Hippocampal formation (tissue), 2 donors: Measurements from ENCODE around the gene MAX.
"Not testable (repeated sequence)": the region's sequence is repeated elsewhere in the genome, so short reads cannot be mapped to it uniquely, and the experiment has no call there.

Experiments used
- DNase-seq, 2 donors: peaks; one replicate each; lab custom pipeline; 2025; lab: John Stamatoyannopoulos, UW

MAX gene

DNA sequence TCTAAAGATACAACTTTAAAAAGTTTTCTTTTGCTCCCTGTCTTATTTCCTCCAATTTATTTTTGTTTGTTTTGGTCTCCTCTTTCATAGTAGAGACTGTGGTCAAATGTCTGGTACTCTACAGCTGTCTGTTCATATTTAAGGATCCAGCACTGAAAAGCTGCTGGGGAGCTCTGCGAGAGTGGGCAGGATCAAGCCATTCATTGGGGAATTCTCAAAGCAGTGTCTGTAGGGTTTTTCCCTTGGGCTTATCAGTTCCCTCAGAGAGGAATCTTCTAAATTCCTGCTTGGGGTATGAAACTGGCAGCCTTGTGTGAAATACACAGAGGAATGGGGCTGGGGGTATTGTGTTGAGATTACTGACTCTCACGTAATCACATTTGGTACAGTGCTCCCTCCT is 63.4 kb downstream of the MAX start:
- DNase-seq: no peak

DNA sequence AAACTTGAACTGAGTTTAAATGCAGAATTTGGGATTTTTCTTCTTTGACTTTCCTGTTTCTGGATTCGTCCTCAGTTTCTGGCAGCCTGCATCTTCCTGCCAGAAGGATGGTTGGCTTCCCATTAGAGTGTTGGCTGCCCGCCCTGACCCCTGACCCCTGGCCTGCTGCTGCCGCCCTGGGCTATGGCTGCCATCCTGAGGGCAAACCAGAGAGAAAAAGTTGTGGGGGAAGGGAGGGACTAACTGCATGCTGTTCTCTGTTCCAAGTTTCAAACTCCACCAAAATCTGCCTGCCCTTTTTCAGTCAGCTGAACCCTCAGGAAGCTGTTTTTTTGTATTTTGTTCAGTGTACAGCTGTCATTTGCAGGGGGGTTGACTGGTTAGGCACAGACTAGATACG is 67.3 kb downstream of the MAX start:
- peak; percentile 7 to 51 for DNase-seq

- DNase-seq: no peak
Observed at GRCh38 chr14:65034021-65034420, 68.3 kb downstream of the MAX start.

DNA sequence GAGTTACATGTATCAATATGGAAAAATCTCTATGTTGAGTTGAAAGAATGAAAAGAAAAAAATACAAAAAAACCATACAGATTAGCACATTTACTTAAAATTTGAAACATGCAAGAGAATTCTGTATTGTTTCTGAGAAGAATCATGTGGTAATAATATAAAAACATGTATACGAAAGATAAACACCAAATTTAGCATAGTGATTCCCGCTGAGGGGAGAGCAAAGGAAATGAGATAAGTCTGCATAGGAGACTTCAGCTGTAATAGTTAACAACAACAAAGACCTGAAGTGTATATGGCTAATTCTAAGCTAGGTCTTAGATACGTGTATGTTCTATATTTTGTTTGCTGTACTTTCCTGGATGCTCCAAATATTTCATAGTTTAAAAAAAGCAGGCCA is 69.1 kb downstream of the MAX start:
- DNase-seq: no peak

GRCh38 chr14:65032319-65032718 is 70.0 kb downstream of the MAX start:
- no peak for DNase-seq

DNA sequence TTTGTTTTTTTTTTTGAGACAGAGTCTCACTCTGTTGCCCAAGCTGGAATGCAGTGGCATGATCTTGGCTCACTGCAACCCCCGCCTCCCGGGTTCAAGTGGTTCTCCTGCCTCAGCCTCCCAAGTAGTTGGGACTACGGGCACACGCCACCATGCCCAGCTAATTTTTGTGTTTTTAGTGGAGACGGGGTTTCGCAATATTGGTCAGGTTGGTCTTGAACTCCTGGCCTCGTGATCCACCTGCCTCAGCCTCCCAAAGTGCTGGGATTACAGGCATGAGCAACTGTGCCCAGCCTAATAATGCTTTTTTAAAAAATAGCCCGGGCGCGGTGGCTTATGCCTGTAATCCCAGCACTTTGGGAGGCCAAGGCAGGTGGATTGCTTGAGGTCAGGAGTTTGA is 71.0 kb downstream of the MAX start:
- not testable (repeated sequence) for DNase-seq

DNA sequence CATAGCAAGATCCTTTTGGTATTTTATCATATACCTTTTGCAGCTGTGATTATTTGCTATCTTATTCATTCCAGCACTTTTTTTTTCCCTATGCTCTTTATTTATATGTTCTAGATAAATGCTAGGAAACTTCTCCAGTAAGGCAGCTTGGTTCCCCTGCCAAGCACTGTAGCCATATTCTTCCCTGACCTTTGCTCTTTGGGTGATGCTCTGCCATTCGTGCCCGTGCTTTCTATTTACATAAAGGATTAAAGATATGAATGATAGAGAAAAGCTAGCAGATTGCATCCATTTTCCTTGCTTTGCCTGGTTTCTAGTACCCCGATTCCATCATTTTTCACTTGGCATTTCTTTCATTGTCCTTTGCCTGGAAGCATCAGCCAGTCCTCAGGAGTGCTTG is 73.4 kb downstream of the MAX start:
- DNase-seq: no peak

GRCh38 chr14:65027127-65027799 is 75.1 kb downstream of the MAX start:
- DNase-seq: no peak

DNA sequence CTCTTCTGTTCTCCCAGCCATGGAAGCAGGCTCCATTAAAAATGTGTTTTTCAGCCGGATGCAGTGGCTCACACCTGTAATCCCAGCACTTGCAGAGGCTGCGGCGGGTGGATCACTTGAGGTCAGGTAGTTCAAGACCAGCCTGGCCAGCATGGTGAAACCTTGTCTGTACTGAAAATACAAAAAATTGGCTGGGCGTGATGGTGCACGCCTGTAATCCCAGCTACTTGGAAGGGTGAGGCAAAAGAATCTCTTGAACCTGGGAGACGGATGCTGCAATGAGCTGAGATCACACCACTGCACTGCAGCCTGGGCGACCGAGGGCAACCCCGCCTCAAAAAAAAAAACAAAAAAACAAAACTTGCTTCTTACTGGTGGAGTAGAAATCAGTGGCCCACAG is 75.8 kb downstream of the MAX start:
- DNase-seq: no peak

GRCh38 chr14:65025818-65026217 is 76.5 kb downstream of the MAX start:
- no peak for DNase-seq
